Posterior vena cava (tissue), 2 donors: ENCODE results near the gene RPL38. TPM values are rescaled to one million over a fixed set of nuclear protein-coding genes. Genes with fewer than 3 reads are reported as not detected.

Experiments
- DNase-seq: peaks from one replicate; pipeline ENCODE4 v3.0.0-alpha.2; 2020; ENCODE audit warnings: low spot score
- intact Hi-C, 2 donors: fragments of 100-400 bp; cut with DNase I; formaldehyde crosslinking; loops; one replicate each; pipeline versions ENCODE4 v1.14.1 to v1.14.2; 2022 to 2023
- long read RNA-seq, 2 donors: library from polyadenylated mRNA; unstranded; transcript quantifications; one replicate each; pipeline ENCODE4 v2.0.0, GENCODE V29; 2020 to 2021
- total RNA-seq, 2 donors: library from RNA; stranded (reverse); fragmentation: NEBNext Ultra II Directional; extraction: Animal tissue kit (Norgen Biotek cat#: 25700); gene quantifications; one replicate each; pipeline ENCODE4 v1.2.1, GENCODE V29; 2021
- donor health status: DM: yes; HTN: yes; CAD: no.
- donor health status: DM: yes; HTN: yes; CAD: no.

The RPL38 gene
- total RNA-seq = 100 to 1,000 TPM; 560 to 702 TPM
- long read RNA-seq, donor 1, transcript RPL38-201 (5 exons, 1,170 nt) = major isoform, 24 of 30 reads
- long read RNA-seq, donor 1, transcript RPL38-202 (5 exons, 431 nt) = minor isoform, 6 of 30 reads
- long read RNA-seq, donor 1, partial matches to known transcripts = 0 of 30 reads
- long read RNA-seq, donor 1, other reads (novel, unspliced or antisense) = 0 of 30 reads
- long read RNA-seq, donor 2, transcript RPL38-201 (5 exons, 1,170 nt) = major isoform, 35 of 44 reads
- long read RNA-seq, donor 2, transcript RPL38-202 (5 exons, 431 nt) = minor isoform, 7 of 44 reads
- long read RNA-seq, donor 2, partial matches to known transcripts = 0 of 44 reads
- long read RNA-seq, donor 2, other reads (novel, unspliced or antisense) = 0 of 44 reads

DNA sequence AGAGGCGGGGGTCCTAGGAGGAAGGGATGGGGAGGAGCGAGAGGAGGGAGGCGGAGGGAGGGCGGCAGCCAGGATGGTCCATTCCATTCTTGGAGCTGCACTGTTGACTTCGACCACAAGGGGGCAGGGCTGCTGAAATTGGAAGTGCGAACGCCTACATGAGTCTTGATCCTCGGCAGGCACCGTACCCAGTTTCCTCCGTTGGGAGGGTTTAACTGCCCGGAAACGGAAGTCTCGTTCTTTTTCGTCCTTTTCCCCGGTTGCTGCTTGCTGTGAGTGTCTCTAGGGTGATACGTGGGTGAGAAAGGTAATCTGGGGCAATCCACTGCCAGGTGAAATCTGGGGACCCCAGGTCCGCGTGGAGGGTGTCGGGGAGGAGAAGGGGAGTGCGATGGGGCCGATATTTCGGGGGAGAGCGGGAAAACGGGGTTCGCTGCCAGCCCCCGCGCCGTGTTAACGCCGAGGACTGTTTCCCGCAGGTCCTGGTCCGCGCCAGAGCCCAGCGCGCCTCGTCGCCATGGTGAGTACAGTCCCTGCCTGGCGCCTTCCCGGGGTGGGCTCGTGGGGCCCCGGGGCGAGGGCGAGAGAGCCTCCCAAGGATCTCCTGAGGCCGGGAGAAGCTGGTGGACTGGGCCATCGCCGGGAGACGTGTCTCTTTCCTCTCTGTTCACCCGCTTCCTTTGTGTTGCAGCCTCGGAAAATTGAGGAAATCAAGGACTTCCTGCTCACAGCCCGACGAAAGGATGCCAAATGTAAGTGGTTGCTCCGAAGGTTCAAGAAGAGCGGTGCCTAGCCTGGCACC, at the start of gene RPL38:
Gene RPL38, plus strand, starts transcription at position 240 of the 802 bp plus-strand sequence. Its CDS starts 278 bp downstream, at position 518.
- intact Hi-C loops = no loop called here
- peak; percentile 98 for DNase-seq

DNA sequence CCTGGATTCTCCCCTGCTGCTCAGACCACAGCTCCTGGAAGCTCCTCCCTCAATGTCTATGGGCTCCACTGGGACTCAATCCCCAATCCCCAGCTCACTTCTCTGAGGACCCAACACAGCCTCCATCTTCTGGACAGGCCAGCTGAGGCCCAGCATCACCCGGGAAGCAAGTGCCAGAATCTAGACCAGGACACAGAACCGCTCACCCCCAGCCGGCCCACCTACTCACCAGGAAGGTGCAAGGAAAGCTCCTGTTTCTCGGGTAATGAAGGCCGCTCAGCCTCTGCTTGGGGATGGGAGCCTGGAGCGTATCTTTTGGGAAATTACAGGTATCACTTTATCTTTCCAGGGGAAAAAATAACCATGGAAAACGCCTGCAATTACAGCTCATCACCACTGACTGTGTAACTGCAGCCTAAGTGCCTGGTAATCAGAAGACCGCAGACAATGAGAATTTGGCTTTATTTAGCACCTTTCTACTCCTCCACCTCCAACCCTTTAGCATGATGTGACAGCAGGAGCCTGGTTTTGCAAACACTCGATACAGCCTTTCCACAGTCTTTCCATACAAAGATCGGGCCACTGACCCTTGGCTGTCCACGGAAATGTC, 49.6 kb upstream of the RPL38 start:
- intact Hi-C loops = no loop called here
- no peak for DNase-seq

DNA sequence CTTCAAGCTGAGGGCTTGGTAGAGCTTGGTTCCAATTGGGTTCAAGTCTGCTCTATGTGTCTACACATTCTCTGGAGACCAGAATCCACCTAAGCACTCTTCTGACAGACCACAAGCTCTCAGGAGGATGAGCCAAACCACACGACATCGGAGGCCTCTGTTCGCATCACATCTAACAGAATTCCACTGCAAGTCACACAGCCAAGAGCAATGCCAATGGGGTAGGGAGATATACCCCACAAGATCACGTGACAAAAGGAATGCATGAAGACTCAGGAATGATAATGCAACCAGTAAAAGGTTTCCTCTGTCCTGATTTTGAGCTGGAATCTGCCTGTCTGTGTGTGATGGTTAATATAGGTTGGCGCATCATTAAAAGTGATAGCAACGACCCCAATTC, 46.6 kb upstream of the RPL38 start:
- no peak for DNase-seq
- intact Hi-C loops = no loop called here

DNA sequence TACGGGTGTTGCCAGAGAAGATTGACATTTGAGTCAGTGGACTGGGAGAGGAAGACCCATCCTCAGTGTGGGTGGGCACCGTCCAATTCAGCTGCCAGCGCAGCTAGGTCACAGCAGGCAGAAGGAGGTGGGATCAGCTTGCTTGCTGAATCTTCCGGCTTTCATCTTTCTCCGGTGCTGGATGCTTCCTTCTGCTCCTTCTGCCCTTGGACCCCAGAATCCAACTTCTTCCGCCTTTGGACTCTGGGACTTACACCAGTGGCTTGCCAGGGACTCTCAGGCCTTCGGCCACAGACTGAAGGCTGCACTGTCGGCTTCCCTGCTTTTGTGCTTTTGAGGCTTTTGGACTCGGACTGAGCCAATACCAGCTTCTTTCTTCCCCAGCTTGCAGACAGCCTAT, 46.1 kb upstream of the RPL38 start:
- peak; percentile 52 for DNase-seq
- intact Hi-C loops = no loop called here

DNA sequence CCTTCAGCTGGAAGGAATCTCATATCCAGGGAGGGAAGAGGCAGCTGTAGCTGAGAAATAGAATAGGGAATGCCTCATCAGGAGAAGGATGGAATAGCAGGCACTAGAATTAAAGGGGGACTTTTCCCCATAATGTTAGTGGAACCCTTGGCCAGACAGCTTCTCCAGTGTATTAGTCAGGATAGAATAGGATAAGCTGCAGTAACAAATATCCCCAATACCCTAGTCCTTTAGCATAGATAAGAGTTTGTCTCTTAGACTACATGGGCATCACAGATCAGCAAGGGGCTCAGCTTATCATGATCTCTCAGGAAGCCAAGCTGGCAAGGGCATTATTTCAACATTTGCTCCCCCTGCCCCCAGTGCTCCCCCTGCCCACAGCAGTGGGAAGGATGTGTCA, 44.7 kb upstream of the RPL38 start:
- intact Hi-C loops = no loop called here

DNA sequence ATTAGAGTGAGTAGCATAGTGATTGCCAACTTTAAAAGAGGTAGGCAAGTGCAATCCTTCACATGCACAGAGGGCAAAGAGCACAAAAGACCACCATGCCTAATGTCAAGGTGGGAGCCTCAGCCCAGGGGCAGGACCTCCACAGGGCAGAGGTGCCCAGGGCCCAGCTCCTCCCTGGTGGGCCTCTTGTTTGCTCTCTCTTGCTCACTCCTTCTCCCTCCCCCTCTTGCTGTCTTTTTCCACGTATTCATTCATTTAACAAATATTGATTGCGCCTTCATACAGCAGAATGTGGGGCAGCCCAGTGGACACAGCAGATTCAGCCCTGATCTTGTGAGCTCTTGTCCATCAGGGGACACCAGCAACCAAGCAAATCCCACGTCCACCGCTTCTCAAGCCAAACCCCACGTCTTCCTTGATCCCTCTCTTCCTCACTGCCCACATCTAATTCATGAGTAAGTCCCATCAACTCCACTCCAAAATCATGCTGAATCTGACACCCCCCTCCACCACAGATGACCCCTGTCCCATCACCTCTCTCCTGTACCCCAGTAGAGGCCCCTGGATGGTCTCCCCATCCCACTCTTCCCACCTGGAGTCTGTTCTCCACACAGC, 44.1 kb upstream of the RPL38 start:
- no peak for DNase-seq
- intact Hi-C loops = no loop called here

More for the DNA sequence above, 44.7 kb upstream of the RPL38 start:
- no peak for DNase-seq

DNA sequence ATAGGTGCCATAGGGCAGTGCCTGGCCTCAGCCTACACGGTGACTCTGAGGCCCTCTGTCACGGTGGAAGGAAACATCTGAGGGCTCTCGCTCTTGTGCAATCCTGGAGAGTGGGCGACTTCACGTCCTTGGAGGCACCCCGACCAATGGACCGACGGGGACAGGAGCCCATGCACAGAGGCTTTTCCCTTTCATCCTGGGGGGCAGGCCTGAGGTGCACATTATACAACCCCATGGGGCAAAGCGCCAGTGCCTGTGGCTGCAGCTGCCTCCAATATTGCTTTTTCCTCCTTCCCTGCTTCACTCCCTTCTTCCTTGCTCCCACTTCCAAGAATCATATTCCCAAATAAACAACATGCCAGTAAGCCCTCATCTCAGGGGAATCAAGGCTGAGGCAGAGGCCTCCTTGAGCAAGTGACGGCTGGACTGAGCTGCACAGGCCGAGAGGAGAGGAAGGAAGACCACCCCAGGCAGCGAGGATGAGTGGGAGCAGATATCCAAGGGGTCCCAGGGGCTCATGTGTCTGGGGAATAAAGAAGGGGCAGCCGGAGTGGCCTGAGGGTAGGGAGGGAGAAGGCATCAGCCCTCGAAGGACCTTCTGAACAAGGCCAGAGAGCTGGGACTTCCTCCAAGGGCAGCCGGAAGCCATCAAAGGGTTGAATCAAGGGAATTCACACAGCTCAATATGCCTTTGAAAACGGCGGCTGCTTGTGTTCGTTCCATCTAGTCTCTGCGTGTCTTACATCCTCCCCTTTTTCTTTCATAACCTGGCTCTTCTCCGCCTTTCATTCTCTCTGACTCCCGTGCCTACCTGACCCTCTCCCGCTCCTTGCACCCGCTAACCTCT, 42.6 kb upstream of the RPL38 start:
- DNase-seq = peak; percentile 67

DNA sequence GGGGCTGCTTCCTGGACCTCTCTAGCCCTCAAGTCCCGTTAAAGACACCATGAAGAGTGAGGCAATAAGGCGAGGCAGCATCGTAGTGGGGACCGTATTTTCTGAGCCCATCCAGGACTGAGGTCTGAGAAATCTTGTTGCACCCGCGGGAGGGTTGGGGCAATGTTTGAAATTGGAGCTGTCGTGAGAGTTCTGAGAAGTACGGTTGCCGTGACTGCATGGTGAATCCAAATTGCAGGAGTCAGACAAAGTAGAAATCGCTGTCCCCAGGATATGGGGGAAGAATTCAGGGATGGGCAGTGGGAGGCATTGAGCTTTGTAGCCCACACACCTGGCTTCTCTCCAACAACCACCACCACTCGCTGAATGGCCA, 42.0 kb upstream of the RPL38 start:
- DNase-seq = no peak
- intact Hi-C loops = loop anchor here in 1 of 2 donors (10.0 kb wide), 1 partner anchor 487 kb away; no protein-coding TSS in a partner anchor

More for the DNA sequence above, 42.6 kb upstream of the RPL38 start:
- intact Hi-C loops = loop anchor here in 1 of 2 donors (10.0 kb wide), 1 partner anchor 486 kb away; no protein-coding TSS in a partner anchor

DNA sequence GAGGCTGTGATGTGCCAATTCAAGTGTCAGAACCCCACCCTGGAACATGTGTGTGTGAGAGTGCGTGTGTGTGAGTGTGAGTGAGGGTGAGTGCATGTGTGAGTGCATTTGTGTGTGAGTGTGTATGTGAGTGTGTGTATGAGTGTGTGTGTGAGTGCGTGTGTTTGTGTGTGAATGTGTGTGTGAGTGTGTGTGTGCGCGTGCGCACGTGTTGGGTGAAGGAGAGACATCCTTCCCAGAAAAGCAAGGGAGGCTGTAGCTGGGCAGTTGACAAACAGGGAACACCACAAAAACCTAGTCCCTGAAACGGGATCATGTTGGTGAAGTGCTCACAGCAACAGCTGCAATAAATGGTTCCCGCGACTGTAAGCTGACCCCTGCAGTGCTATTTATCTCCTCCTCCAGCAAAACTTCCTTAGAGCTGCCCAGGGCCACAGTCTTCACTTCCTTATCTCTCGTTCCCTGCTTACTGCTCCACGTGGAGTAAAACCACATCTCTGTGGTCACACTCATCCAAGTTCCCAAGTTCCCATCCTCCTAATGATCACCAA, 40.1 kb upstream of the RPL38 start:
- intact Hi-C loops = loop anchor here in 1 of 2 donors (10.0 kb wide), 1 partner anchor 489 kb away; no protein-coding TSS in a partner anchor
- DNase-seq = no peak

DNA sequence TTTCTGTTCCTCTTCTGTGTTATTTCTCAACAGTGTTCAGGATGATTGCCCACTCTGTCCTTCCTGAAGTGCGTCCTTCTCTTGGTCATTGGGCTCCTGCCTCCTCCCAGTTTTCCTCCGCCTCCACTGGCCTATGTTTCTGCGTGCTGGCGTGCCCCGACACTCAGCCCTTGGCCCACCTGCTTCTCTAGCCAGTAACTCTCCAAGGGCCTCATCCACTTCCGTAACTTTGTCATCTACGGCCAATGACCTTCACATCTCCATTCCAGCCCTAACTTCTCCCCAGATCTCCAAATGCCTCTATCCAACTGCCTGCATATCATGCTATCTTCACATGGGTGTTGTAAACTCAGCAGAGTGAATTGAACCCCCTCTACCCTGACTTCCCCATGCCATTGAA, 39.6 kb upstream of the RPL38 start:
- DNase-seq = no peak
- intact Hi-C loops = loop anchor here in 1 of 2 donors (10.0 kb wide), 1 partner anchor 489 kb away; no protein-coding TSS in a partner anchor

DNA sequence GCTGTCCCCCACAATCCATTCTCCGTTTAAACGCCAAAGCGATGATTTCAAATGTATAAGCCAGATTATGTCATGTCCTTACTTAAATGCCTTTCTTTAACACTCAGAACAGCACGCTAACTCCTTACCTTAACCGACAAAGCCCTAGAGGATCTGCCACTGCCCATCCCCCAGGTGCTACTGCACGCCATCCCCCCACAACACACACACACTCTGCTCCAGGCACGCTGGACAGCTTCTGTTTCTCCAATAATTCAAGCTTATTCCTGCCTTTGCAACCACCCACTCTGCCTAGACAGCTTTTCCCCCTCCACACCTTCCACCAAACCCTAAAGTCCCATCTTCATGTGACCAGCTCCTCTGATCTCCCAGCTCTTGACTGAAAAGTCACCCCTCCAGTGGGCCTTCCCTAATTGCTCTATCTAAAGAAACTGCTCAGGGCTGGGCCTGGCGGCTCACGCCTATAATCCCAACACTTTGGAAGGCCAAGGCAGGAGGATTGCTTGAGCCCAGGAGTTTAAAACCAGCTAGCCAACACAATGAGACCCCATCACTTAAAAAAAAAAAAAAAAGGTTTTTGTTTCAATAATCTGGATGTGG, 38.9 kb upstream of the RPL38 start:
- intact Hi-C loops = loop anchor here in 1 of 2 donors (10.0 kb wide), 1 partner anchor 490 kb away; no protein-coding TSS in a partner anchor
- DNase-seq = no peak

DNA sequence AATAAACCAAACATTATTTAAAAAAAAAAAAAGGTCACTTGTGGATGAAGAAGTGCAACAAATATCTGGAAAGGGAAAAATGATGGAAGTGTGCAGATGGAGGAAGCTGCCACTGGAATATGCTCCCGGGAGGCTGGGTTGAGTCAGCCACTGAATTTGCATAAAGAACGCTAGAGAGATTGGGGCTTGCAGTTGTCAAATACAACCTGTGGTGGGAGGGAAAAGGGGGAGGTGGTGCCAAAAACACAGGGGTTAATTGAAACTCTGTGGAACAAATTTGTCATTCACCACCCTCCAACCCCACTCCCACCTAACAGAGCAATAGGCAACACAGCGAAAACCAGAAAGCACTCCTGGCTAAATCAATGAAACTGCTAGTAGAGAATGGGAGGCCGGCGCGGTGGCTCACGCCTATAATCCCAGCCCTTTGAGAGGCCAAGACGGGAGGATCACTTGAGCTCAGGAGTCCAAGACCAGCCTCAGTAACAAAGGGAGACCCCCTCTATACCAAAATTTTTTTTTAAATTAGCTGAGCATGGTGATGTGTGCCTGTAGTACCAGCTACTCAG, 37.6 kb upstream of the RPL38 start:
- peak; percentile 64 for DNase-seq
- intact Hi-C loops = loop anchor here in 1 of 2 donors (10.0 kb wide), 1 partner anchor 491 kb away; no protein-coding TSS in a partner anchor

DNA sequence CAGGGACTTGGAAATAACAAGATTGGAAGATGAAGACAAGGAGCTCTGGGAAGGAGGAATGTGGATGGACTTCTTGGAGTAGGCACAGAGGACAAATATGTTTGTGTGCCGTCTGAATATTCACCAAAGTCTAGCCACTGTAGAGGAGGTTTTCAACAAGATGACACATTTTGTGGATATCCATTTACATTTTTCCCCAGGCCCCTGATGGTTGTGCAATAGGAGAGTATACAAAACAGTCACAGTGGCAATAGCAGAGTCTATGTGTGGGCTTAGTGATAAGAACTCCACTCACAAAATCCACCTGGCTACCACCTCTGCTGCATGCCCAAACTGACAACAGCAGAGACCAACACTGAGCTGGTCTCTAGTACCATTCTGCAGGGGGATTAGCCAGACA, 32.6 kb upstream of the RPL38 start:
- DNase-seq = no peak
- intact Hi-C loops = no loop called here

DNA sequence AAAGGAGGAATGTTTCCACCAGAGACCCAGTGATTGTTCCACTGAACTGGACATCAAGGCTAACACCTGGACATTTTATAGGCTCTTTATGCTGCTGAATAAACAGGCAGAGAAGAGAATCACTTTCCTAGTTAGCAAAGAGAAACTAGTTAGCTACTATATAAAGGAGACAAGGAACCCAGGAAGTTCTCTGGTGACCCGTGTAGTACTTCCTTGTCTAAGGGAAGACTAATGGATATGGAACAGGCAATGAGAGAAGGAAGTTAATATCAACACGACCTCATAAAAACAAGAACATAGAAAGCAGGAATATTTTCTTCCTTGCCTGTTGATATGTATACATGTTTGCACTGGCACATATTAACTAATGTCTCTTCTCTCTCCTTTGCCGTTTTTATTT, 30.8 kb upstream of the RPL38 start:
- intact Hi-C loops = no loop called here
- DNase-seq = no peak

DNA sequence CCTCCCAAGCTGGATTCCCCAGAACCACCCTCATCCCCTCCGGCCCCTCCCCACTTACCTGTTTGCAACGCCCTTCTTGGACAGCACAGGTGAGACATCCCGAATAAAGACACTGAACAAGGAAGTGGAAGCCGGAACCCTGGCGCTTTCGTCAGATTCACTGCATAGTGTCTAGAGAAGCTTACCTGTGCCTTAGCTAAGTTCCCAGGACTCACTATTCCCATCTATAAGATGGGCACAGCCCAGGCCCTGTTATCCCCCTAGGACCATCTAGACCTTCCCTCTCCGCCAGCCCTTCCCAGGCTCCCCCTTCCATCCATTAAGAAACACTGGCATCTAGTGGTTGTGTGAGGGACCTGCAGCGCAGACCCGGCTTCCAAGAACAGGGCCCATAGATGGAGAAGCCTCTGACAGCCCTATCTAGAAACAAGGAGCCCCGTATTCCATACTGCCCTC, 26.9 kb upstream of the RPL38 start:
- DNase-seq = peak; percentile 86
- intact Hi-C loops = loop anchor here (5.0 kb wide), 2 partner anchors 744 to 749 kb away; no protein-coding TSS in a partner anchor

DNA sequence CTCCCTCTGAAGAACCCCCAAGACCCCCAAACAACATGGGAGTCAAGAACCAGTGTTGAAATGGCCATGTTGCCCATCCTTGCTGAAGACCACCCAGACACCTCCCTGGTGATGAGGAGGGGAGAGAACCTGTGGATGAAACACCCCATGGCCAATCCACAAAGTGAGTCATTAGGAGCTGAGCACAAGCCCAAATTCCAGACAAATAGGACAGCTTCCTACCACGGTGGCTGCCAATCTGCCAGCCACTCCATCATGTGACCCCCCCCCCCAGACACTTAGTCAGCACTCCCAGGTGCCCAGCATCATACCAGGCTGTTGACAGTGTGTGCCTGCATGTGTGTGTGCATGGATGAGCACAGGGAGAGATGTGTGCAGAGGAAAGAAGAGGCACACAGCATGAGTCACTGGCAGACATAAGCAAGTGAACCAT, 26.4 kb upstream of the RPL38 start:
- intact Hi-C loops = loop anchor here (5.0 kb wide), 2 partner anchors 745 to 750 kb away; no protein-coding TSS in a partner anchor

DNA sequence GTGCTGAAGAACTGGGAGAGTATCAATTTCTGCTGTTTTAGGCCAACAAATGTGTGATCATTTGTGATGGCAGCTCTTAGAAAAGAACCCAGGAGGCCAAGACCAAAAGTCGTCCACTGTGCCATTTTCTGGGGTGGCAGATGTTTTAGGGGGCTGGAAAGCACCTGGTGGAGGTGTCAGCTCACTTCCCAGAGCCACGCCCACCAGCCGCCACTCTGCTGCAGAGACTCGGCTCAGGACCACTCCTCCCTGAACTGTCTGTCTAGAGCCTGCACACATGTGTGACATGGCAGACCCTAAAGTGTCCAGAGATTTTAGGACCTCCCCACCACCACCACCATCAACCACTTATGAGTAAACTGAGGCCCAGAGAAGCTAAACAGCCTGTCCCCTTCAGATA, 23.9 kb upstream of the RPL38 start:
- DNase-seq = peak; percentile 55
- intact Hi-C loops = loop anchor here (5.0 kb wide), 2 partner anchors 747 to 752 kb away; no protein-coding TSS in a partner anchor

More for the DNA sequence above, 26.4 kb upstream of the RPL38 start:
- DNase-seq = no peak
